Astrocyte (in vitro differentiated cells and primary cell): ENCODE data around the gene TNFRSF4. TPM values are rescaled to one million over a fixed set of nuclear protein-coding genes. Genes with fewer than 3 reads are reported as not detected.

Experiments used
- DNase-seq: peaks from one replicate; pipeline ENCODE4 v3.0.0-alpha.2; 2010; ENCODE audit warnings: low read depth
- FAIRE-seq: peaks from 2 replicates; lab custom pipeline; 2011; peaks lifted over from hg19 to GRCh38; lab: Jason Lieb, UNC
- H2AFZ ChIP-seq: 2 replicates; pipeline ENCODE4 v1.6.0; 2012; ENCODE audit warnings: low read depth, low read length, inconsistent platforms
- H3K27ac ChIP-seq: 2 replicates; pipeline ENCODE4 v1.5.1; 2011; ENCODE audit warnings: low read depth, low read length, inconsistent platforms
- H3K27me3 ChIP-seq: 2 replicates; pipeline ENCODE4 v1.6.0; 2011; ENCODE audit warnings: low read length, inconsistent platforms; ENCODE audit not compliant: insufficient read depth
- H3K36me3 ChIP-seq: 2 replicates; pipeline ENCODE4 v1.5.1; 2011; ENCODE audit warnings: low read length, inconsistent platforms; ENCODE audit not compliant: insufficient read depth
- H3K4me1 ChIP-seq: 2 replicates; pipeline ENCODE4 v1.5.1; 2011; ENCODE audit warnings: low read length, inconsistent platforms; ENCODE audit not compliant: insufficient read depth
- H3K4me2 ChIP-seq: 2 replicates; pipeline ENCODE4 v1.6.0; 2012; ENCODE audit warnings: low read length, inconsistent platforms
- H3K4me3 ChIP-seq: 2 replicates; pipeline ENCODE4 v1.5.1; 2011; ENCODE audit warnings: low read depth, mild to moderate bottlenecking, low read length, inconsistent platforms; ENCODE audit not compliant: insufficient read depth
- H3K79me2 ChIP-seq: 2 replicates; pipeline ENCODE4 v1.6.0; 2012; ENCODE audit warnings: mild to moderate bottlenecking, low read length, inconsistent platforms; ENCODE audit not compliant: insufficient read depth
- H3K9ac ChIP-seq: 2 replicates; pipeline ENCODE4 v1.6.0; 2012; ENCODE audit warnings: mild to moderate bottlenecking, low read length, inconsistent platforms
- H3K9me3 ChIP-seq: 2 replicates; pipeline ENCODE4 v1.5.1; 2012; ENCODE audit warnings: low read depth, mild to moderate bottlenecking, low read length, inconsistent platforms; ENCODE audit not compliant: insufficient read depth
- H4K20me1 ChIP-seq: 2 replicates; pipeline ENCODE4 v1.6.0; 2012; ENCODE audit warnings: low read length, inconsistent platforms; ENCODE audit not compliant: insufficient read depth
- H3K27ac Mint-ChIP-seq: one replicate; pipeline ENCODE4 v1.8.0; 2021; ENCODE audit warnings: mild to moderate bottlenecking, mixed read lengths; ENCODE audit not compliant: unreplicated experiment
- H3K27me3 Mint-ChIP-seq: one replicate; pipeline ENCODE4 v1.8.0; 2021; ENCODE audit warnings: low read depth, mixed read lengths; ENCODE audit not compliant: unreplicated experiment
- H3K36me3 Mint-ChIP-seq: one replicate; pipeline ENCODE4 v1.8.0; 2021; ENCODE audit warnings: low read depth, mixed read lengths; ENCODE audit not compliant: unreplicated experiment
- H3K4me1 Mint-ChIP-seq: one replicate; pipeline ENCODE4 v1.8.0; 2021; ENCODE audit warnings: low read depth, mixed read lengths; ENCODE audit not compliant: unreplicated experiment
- H3K4me3 Mint-ChIP-seq: one replicate; pipeline ENCODE4 v1.8.0; 2021; ENCODE audit warnings: mild to moderate bottlenecking, moderate library complexity, mixed read lengths; ENCODE audit not compliant: unreplicated experiment
- H3K9me3 Mint-ChIP-seq: one replicate; pipeline ENCODE4 v1.8.0; 2021; ENCODE audit warnings: mild to moderate bottlenecking, mixed read lengths; ENCODE audit not compliant: unreplicated experiment
- CTCF ChIP-seq: IDR thresholded peaks from 2 replicates; pipeline ENCODE4 v1.5.1; 2011; ENCODE audit warnings: low read depth, mild to moderate bottlenecking, inconsistent platforms, low read length, moderate library complexity; ENCODE audit not compliant: insufficient read depth
- EZH2 ChIP-seq: IDR thresholded peaks from 2 replicates; pipeline ENCODE4 v1.6.1; 2012; ENCODE audit warnings: mild to moderate bottlenecking, low read length, inconsistent platforms; ENCODE audit not compliant: insufficient read depth
- total RNA-seq: library from RNA; stranded (reverse); gene quantifications from 2 replicates; pipeline ENCODE4 v1.2.1, GENCODE V29; 2021

Gene TNFRSF4
- total RNA-seq, 1 donor from 2014 or later = 0.41 TPM

- no peak overlapping the region for H3K4me2 ChIP-seq
- no peak overlapping the region for H3K27ac ChIP-seq
- Mint-ChIP-seq H3K4me3 (no peak overlapping the region), H3K4me1 (no peaks in the 10 kb centered on the region), H3K36me3 (peaks cover 3% of the 10 kb centered on the region), H3K27ac (no peak overlapping the region), H3K27me3 (peaks cover 35% of the 10 kb centered on the region), H3K9me3 (peaks cover 17% of the 10 kb centered on the region)
- H4K20me1 ChIP-seq = no peaks in the 10 kb centered on the region
- no peaks in the 10 kb centered on the region for H3K9me3 ChIP-seq
- FAIRE-seq (no peak), DNase-seq (no peak)
- no peak for TF ChIP-seq EZH2
- no peak for TF ChIP-seq CTCF
- peaks cover 6% of the 10 kb centered on the region for H3K27me3 ChIP-seq
- H3K79me2 ChIP-seq = no peaks in the 10 kb centered on the region
- no peak overlapping the region for H3K9ac ChIP-seq
- H3K36me3 ChIP-seq = no peaks in the 10 kb centered on the region
- no peak overlapping the region for H2AFZ ChIP-seq
- no peak overlapping the region for H3K4me3 ChIP-seq
- H3K4me1 ChIP-seq = no peaks in the 10 kb centered on the region
Measured at GRCh38 chr1:1191734-1192133, 22.2 kb downstream of the TNFRSF4 start.

DNA sequence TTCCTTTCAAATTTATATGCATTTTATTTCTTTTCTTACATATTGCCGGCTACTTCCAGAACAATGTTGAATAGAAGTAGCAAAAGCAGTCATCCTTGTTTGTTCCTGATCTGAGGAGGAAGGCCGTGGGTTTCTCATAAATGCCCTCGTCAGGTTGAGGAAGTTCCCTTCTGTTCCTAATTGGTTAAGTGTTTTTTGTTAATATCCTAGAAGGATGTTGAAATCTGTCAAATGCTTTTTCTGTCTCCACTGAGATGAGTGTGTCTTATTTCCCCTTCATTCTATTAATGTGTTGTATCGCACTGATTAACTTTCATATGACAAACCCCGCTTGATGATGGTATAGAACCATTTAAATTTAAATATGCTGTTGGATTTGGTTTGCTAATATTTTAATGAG lies 24.8 kb downstream of the TNFRSF4 start:
- Histone ChIP-seq H3K79me2 (no peaks in the 10 kb centered on the region), H2AFZ (no peak overlapping the region), H3K9me3 (no peaks in the 10 kb centered on the region), H3K27ac (no peak overlapping the region), H3K27me3 (peaks cover 3% of the 10 kb centered on the region), H3K4me3 (no peak overlapping the region), H3K9ac (no peak overlapping the region), H3K36me3 (no peaks in the 10 kb centered on the region), H3K4me2 (no peak overlapping the region), H4K20me1 (no peaks in the 10 kb centered on the region), H3K4me1 (no peaks in the 10 kb centered on the region)
- FAIRE-seq (no peak), DNase-seq (no peak)
- no peak overlapping the region for H3K4me3 Mint-ChIP-seq
- H3K4me1 Mint-ChIP-seq = no peaks in the 10 kb centered on the region
- H3K9me3 Mint-ChIP-seq = peaks cover 6% of the 10 kb centered on the region
- peaks cover 20% of the 10 kb centered on the region for H3K27me3 Mint-ChIP-seq
- no peak overlapping the region for H3K27ac Mint-ChIP-seq
- peaks cover 3% of the 10 kb centered on the region for H3K36me3 Mint-ChIP-seq
- TF ChIP-seq CTCF = no peak
- no peak for TF ChIP-seq EZH2

GRCh38 chr1:1187938-1188337 lies 26.0 kb downstream of the TNFRSF4 start:
- Histone ChIP-seq H3K36me3 (no peaks in the 10 kb centered on the region), H3K4me2 (no peak overlapping the region), H3K27ac (no peak overlapping the region), H3K9ac (no peak overlapping the region), H3K27me3 (peaks cover 3% of the 10 kb centered on the region), H3K79me2 (no peaks in the 10 kb centered on the region), H3K9me3 (no peaks in the 10 kb centered on the region), H3K4me3 (no peak overlapping the region), H2AFZ (no peak overlapping the region), H4K20me1 (no peaks in the 10 kb centered on the region), H3K4me1 (no peaks in the 10 kb centered on the region)
- no peak for FAIRE-seq
- Mint-ChIP-seq H3K4me3 (no peak overlapping the region), H3K27ac (no peak overlapping the region), H3K9me3 (peaks cover 5% of the 10 kb centered on the region), H3K36me3 (peaks cover 3% of the 10 kb centered on the region), H3K27me3 (peaks cover 20% of the 10 kb centered on the region), H3K4me1 (no peaks in the 10 kb centered on the region)
- no peak for TF ChIP-seq CTCF
- TF ChIP-seq EZH2 = no peak
- peak; percentile 39 for DNase-seq
